Spleen (tissue), 11 donors: ENCODE results near the gene SLC16A10. TPM values are rescaled to one million over a fixed set of nuclear protein-coding genes. Genes with fewer than 3 reads are reported as not detected.

Source experiments
- DNase-seq: peaks from one replicate; pipeline ENCODE4 v3.0.0-alpha.2; 2020
- H3K27ac ChIP-seq, 8 donors: fragments of 200-600 bp; sonication (generic) in 7 of 8; 1 replicate in 4 of 8; 2 replicates in 4 of 8; pipeline versions ENCODE4 v1.5.0 to v1.8.0; 2016 to 2021; ENCODE audit warnings: inconsistent platforms in 4 of 8, mild to moderate bottlenecking in 4 of 8, moderate library complexity in 1 of 8
- H3K27me3 ChIP-seq, 7 donors: fragments of 200-600 bp; sonication (generic) in 6 of 7; replicated peaks in 1 of 7; 1 replicate in 4 of 7; 2 replicates in 3 of 7; pipeline versions ENCODE4 v1.5.0 to v1.8.0; 2016 to 2021; ENCODE audit warnings: inconsistent platforms in 3 of 7, mild to moderate bottlenecking in 1 of 7
- H3K36me3 ChIP-seq, 6 donors: fragments of 200-600 bp; sonication (generic) in 5 of 6; 1 replicate in 4 of 6; 2 replicates in 2 of 6; pipeline versions ENCODE4 v1.5.0 to v1.8.0; 2016 to 2021; ENCODE audit warnings: inconsistent platforms in 2 of 6
- H3K4me1 ChIP-seq, 6 donors: fragments of 200-600 bp; sonication (generic) in 5 of 6; 1 replicate in 3 of 6; 2 replicates in 3 of 6; pipeline versions ENCODE4 v1.5.0 to v1.8.0; 2016 to 2021; ENCODE audit warnings: inconsistent platforms in 3 of 6
- H3K4me3 ChIP-seq, 8 donors: fragments of 200-600 bp; sonication (generic) in 7 of 8; 1 replicate in 4 of 8; 2 replicates in 4 of 8; pipeline versions ENCODE4 v1.5.0 to v1.8.0; 2016 to 2021; ENCODE audit warnings: inconsistent platforms in 4 of 8, mild to moderate bottlenecking in 4 of 8, moderate library complexity in 2 of 8
- H3K9me3 ChIP-seq, 8 donors: fragments of 200-600 bp; sonication (generic) in 7 of 8; 1 replicate in 4 of 8; 2 replicates in 4 of 8; pipeline versions ENCODE4 v1.5.0 to v1.8.0; 2016 to 2021; ENCODE audit warnings: inconsistent platforms in 4 of 8
- POLR2A ChIP-seq, 3 donors: fragments of 450-650 bp; IDR thresholded peaks; one replicate each; pipeline ENCODE4 v1.5.1; 2017; ENCODE audit warnings: antibody characterized with exemption in 3 of 3, mild to moderate bottlenecking in 1 of 3
- POLR2AphosphoS5 ChIP-seq, 3 donors: sonication (generic); formaldehyde crosslinking; IDR thresholded peaks; one replicate each; pipeline ENCODE4 v1.5.1; 2017; ENCODE audit warnings: antibody characterized with exemption in 3 of 3
- WGBS, 5 donors: extraction: QIAGEN DNeasy Blood & Tissue Kit in 3 of 5; methylation state at CpG; one replicate each; pipeline versions ENCODE4 v1.1.5 to v1.1.7; 2013 to 2018; 5-methylcytosine and 5-hydroxymethylcytosine counted together
- intact Hi-C: fragments of 100-400 bp; cut with DNase I; formaldehyde crosslinking; loops from one replicate; pipeline ENCODE4 v1.15.0; 2023; ENCODE audit warnings: low total_unique reads
- polyA plus RNA-seq, 3 donors: library from polyadenylated mRNA; stranded (reverse); fragments of 200-250 nt; gene quantifications; one replicate each; pipeline ENCODE4 v1.2.1, GENCODE V29; 2013
- total RNA-seq, 7 donors: library from RNA; depleted of rRNA in 3 of 7; stranded (reverse); fragments of >200 nt in 3 of 7; fragmentation: NEBNext Ultra II Directional in 4 of 7; extraction: Animal tissue kit (Norgen Biotek cat#: 25700) in 4 of 7; gene quantifications; one replicate each; pipeline versions ENCODE4 v1.1.0 to v1.2.1, GENCODE V29; 2016 to 2021
- TF ChIP-seq, protein P1 (sequence below), 11 experiments: fragments of 200-600 bp in 7 of 11; fragments of 450-650 bp in 4 of 11; sonication (generic) in 4 of 11; IDR thresholded peaks in 8 of 11; conservative IDR thresholded peaks in 3 of 11; 1 replicate in 7 of 11; 2 replicates in 4 of 11; pipeline versions ENCODE4 v1.4.0 to v1.8.0; 2016 to 2021; ENCODE audit warnings: antibody characterized with exemption in 11 of 11, inconsistent platforms in 4 of 11, mild to moderate bottlenecking in 1 of 11
- donor health status: healthy with polysubstance abuse.
- donor health status: DM: no; HTN: no; CAD: no; lungs with moderate emphysema.
- donor health status: DM: no; HTN: no; CAD: no.
- donor health status: Bipolar disorder and iron deficiency.
- donor health status: healthy.
- donor health status: DM: no; HTN: no; CAD: no.
- donor health status: DM: yes; HTN: yes; CAD: no.

Gene SLC16A10
- total and polyA plus RNA-seq, 10 donors, result 0.24 to 19.9 (median 5.6) TPM

DNA sequence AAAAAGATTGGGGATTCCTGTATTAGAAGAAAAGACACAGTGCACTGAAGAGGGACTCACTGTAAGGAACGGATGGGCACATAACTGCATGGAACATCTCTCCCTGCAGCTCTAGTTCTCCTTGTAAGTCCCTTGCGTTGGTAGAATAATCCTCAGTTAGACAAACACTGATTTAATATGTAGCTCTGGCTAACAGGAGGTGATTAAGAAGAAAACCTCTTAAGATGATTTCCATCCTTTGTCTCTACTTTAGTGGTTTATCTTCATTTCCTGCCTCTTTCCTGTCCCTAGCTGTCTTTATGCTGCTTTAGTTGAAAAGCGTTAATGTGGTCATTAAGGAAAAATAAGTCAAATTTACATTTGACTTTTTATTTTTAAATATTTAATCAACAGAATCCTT lies 86.6 kb downstream of the SLC16A10 start:
- intact Hi-C loops, result no loop called here
- no peak overlapping the region for H3K27ac ChIP-seq
- TF ChIP-seq POLR2A (IDR thresholded peaks at IDR 0.05) (no peak), POLR2AphosphoS5 (IDR thresholded peaks at IDR 0.05) (no peak)
- TF ChIP-seq, protein P1, sequence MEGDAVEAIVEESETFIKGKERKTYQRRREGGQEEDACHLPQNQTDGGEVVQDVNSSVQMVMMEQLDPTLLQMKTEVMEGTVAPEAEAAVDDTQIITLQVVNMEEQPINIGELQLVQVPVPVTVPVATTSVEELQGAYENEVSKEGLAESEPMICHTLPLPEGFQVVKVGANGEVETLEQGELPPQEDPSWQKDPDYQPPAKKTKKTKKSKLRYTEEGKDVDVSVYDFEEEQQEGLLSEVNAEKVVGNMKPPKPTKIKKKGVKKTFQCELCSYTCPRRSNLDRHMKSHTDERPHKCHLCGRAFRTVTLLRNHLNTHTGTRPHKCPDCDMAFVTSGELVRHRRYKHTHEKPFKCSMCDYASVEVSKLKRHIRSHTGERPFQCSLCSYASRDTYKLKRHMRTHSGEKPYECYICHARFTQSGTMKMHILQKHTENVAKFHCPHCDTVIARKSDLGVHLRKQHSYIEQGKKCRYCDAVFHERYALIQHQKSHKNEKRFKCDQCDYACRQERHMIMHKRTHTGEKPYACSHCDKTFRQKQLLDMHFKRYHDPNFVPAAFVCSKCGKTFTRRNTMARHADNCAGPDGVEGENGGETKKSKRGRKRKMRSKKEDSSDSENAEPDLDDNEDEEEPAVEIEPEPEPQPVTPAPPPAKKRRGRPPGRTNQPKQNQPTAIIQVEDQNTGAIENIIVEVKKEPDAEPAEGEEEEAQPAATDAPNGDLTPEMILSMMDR (IDR thresholded peaks at IDR 0.05 in 8 of 11, conservative IDR thresholded peaks at IDR 0.05 in 3 of 11), result no peak
- 24 to 29% (median 26%) methylated on average over 3 of the region's 3 CpGs for WGBS, 5 donors
- H3K4me1 ChIP-seq, result peaks cover 0 to 10% (median 0%) of the 10 kb centered on the region in 6 donors
- no peak for DNase-seq
- H3K4me3 ChIP-seq, result no peak overlapping the region
- H3K27me3 ChIP-seq, result no peaks in the 10 kb centered on the region
- no peaks in the 10 kb centered on the region for H3K36me3 ChIP-seq
- no peaks in the 10 kb centered on the region for H3K9me3 ChIP-seq

DNA sequence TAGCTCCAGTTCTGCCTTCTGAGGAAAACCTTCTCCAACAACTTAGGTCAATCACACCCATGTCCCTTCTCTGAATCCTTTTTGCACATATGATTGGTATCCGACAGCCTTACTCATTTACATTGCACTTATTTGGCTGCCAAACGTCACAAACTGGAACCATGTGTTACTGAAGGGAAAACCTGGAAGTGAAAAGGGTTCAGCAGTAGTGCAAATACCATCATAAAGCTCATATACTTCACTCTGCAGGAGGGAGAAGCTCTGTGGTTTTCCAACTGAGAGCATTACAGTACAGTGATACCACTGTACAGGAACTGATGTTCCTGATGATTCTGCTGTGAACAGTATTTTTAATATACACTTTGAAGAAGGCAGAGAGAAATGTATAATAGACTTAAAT lies 87.8 kb downstream of the SLC16A10 start:
- no peak for DNase-seq
- Histone ChIP-seq H3K4me1 (peaks cover 0 to 10% (median 0%) of the 10 kb centered on the region in 6 donors), H3K4me3 (no peak overlapping the region), H3K9me3 (no peaks in the 10 kb centered on the region), H3K27me3 (no peaks in the 10 kb centered on the region), H3K36me3 (no peaks in the 10 kb centered on the region), H3K27ac (no peak overlapping the region)
- TF ChIP-seq, protein P1 (IDR thresholded peaks at IDR 0.05 in 8 of 11, conservative IDR thresholded peaks at IDR 0.05 in 3 of 11), result no peak
- TF ChIP-seq POLR2A (IDR thresholded peaks at IDR 0.05) (no peak), POLR2AphosphoS5 (IDR thresholded peaks at IDR 0.05) (no peak)
- WGBS, 5 donors, result 54 to 67% (median 61%) methylated on average over 2 of the region's 2 CpGs
- intact Hi-C loops, result no loop called here

DNA sequence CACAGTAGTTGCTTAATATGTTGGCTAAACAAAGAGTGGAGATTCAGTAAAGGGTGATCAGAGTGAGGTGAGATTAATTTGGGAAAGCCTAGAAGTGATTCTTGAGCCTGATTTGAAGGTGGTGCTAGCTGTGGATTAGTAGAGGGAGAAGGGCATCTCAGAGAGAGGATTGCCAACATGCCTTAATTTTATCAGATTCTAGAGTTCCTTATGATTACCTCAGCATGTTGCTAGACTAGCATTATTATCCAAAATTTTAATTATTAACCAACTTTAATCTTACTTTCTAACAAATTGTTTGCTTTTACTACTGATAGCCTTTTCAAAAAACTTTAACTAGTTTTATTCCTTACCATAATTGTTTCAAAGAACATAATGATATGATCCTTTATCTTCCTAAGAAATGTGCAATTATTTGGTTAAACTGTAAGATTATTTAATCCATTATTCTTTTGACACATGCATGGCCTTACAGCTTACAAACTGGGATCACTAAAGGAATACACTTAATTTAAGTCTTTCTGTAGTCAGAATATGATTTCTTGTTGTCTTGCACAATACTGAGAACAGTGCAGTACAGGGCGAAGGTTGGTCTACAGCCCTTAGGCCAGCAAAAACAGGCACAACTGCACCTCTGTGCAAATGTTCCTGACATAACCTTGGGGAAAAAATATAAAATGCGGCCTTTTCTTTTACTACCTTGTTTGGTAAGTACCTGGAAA lies 88.9 kb downstream of the SLC16A10 start:
- TF ChIP-seq, protein P1 (IDR thresholded peaks at IDR 0.05 in 8 of 11, conservative IDR thresholded peaks at IDR 0.05 in 3 of 11), result no peak
- TF ChIP-seq POLR2A (IDR thresholded peaks at IDR 0.05) (no peak), POLR2AphosphoS5 (IDR thresholded peaks at IDR 0.05) (no peak)
- intact Hi-C loops, result no loop called here
- no peaks in the 10 kb centered on the region for H3K36me3 ChIP-seq
- DNase-seq, result no peak
- 92 to 99% (median 95%) methylated on average over 2 of the region's 2 CpGs for WGBS, 5 donors
- no peak overlapping the region for H3K4me3 ChIP-seq
- H3K27ac ChIP-seq, result no peak overlapping the region
- H3K4me1 ChIP-seq, result peaks cover 0 to 10% (median 0%) of the 10 kb centered on the region in 6 donors
- H3K9me3 ChIP-seq, result no peaks in the 10 kb centered on the region
- H3K27me3 ChIP-seq, result no peaks in the 10 kb centered on the region

DNA sequence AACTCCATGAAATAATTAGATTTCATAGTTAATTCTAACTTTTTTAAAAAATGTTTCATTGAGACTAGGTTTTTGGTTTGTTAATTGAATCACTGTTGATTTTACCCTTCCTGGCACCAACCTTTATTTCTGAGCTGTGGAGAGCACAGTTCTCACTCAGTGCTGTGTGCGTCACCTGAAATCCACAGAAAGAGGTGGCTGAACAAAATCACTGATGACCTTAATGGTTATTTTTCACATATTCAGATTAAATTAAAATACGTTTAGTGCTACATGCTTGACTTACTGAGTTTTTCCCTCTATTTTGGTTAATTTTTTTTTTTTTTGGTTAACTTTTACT lies 89.4 kb downstream of the SLC16A10 start:
- no peak for TF ChIP-seq POLR2AphosphoS5 (IDR thresholded peaks at IDR 0.05)
- TF ChIP-seq, protein P1 (IDR thresholded peaks at IDR 0.05 in 8 of 11, conservative IDR thresholded peaks at IDR 0.05 in 3 of 11), result no peak
- no peak for TF ChIP-seq POLR2A (IDR thresholded peaks at IDR 0.05)
- no peaks in the 10 kb centered on the region for H3K27me3 ChIP-seq
- whole genome bisulfite sequencing, 5 donors, result 92 to 98% (median 94%) methylated on average over 2 of the region's 2 CpGs
- H3K9me3 ChIP-seq, result no peaks in the 10 kb centered on the region
- no peaks in the 10 kb centered on the region for H3K36me3 ChIP-seq
- H3K4me1 ChIP-seq, result peaks cover 0 to 10% (median 0%) of the 10 kb centered on the region in 6 donors
- DNase-seq, result no peak
- no peak overlapping the region for H3K4me3 ChIP-seq
- no peak overlapping the region for H3K27ac ChIP-seq
- intact Hi-C loops, result no loop called here
